ENCODE data around the gene SUMO1.

DNA sequence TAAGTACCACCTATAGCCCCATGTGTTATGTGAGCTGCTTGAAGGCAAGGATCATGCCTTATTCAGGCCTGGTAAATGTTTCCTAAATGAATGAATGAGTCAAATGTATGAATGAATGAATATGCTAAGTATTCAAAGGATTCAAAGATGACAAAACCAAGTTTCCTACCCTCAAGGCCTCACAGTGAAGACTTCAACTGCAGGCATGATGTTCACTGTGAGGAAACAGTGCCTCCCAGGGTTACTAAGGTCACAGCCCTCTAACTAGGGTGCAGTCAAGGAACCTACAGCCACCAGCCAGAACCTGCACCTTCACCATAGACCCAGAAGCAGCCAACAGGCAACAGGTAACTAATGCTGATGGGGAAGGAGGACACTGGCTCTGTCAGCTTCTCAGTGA is 69.3 kb downstream of the SUMO1 start:
- TF ChIP-seq CTCF (IDR thresholded peaks at IDR 0.05): no peak
- TF ChIP-seq POLR2A (IDR thresholded peaks at IDR 0.05): no peak
